ENCODE data around the gene EEFSEC.

Gene EEFSEC

GRCh38 chr3:128421966-128422365 lies 268.7 kb downstream of the EEFSEC start:
- DNase-seq (ENCODE audit: low read depth in 2 of 2, low spot score in 1 of 2) = no peak

- no peak for DNase-seq (ENCODE audit: low read depth in 2 of 2, low spot score in 1 of 2)
Observed at GRCh38 chr3:128422762-128423524, 269.7 kb downstream of the EEFSEC start.

GRCh38 chr3:128423525-128424147 lies 270.4 kb downstream of the EEFSEC start:
- no peak for DNase-seq (ENCODE audit: low read depth in 2 of 2, low spot score in 1 of 2)

GRCh38 chr3:128424508-128425069 lies 271.3 kb downstream of the EEFSEC start:
- no peak for DNase-seq (ENCODE audit: low read depth in 2 of 2, low spot score in 1 of 2)

GRCh38 chr3:128425142-128425845 lies 272.0 kb downstream of the EEFSEC start:
- no peak for DNase-seq (ENCODE audit: low read depth in 2 of 2, low spot score in 1 of 2)

GRCh38 chr3:128425846-128426127 lies 272.5 kb downstream of the EEFSEC start:
- DNase-seq (ENCODE audit: low read depth in 2 of 2, low spot score in 1 of 2) = no peak

GRCh38 chr3:128426128-128426921 lies 273.0 kb downstream of the EEFSEC start:
- peak in 1 of 2 donors; percentile 10 for DNase-seq (ENCODE audit: low read depth in 2 of 2, low spot score in 1 of 2)

- DNase-seq (ENCODE audit: low read depth in 2 of 2, low spot score in 1 of 2) = no peak
Observed at GRCh38 chr3:128427175-128427857, 274.0 kb downstream of the EEFSEC start.

GRCh38 chr3:128427872-128428822 lies 274.9 kb downstream of the EEFSEC start:
- no peak for DNase-seq (ENCODE audit: low read depth in 2 of 2, low spot score in 1 of 2)

- DNase-seq (ENCODE audit: low read depth in 2 of 2, low spot score in 1 of 2) = no peak
Observed at GRCh38 chr3:128429275-128429674, 276.0 kb downstream of the EEFSEC start.

- no peak for DNase-seq (ENCODE audit: low read depth in 2 of 2, low spot score in 1 of 2)
Observed at GRCh38 chr3:128429751-128430150, 276.5 kb downstream of the EEFSEC start.

- DNase-seq (ENCODE audit: low read depth in 2 of 2, low spot score in 1 of 2) = no peak
Observed at GRCh38 chr3:128430301-128430700, 277.0 kb downstream of the EEFSEC start.

GRCh38 chr3:128430731-128431130 lies 277.4 kb downstream of the EEFSEC start:
- DNase-seq (ENCODE audit: low read depth in 2 of 2, low spot score in 1 of 2) = no peak

GRCh38 chr3:128431803-128432300 lies 278.6 kb downstream of the EEFSEC start:
- DNase-seq (ENCODE audit: low read depth in 2 of 2, low spot score in 1 of 2) = no peak

- no peak for DNase-seq (ENCODE audit: low read depth in 2 of 2, low spot score in 1 of 2)
Observed at GRCh38 chr3:128432301-128432970, 279.2 kb downstream of the EEFSEC start.

- DNase-seq (ENCODE audit: low read depth in 2 of 2, low spot score in 1 of 2) = no peak
Observed at GRCh38 chr3:128432971-128433836, 279.9 kb downstream of the EEFSEC start.

GRCh38 chr3:128433837-128434165 lies 280.5 kb downstream of the EEFSEC start:
- DNase-seq (ENCODE audit: low read depth in 2 of 2, low spot score in 1 of 2) = no peak

- DNase-seq (ENCODE audit: low read depth in 2 of 2, low spot score in 1 of 2) = no peak
Observed at GRCh38 chr3:128434524-128434923, 281.2 kb downstream of the EEFSEC start.

Measured in stimulated activated CD8-positive, alpha-beta memory T cell treated with anti-CD3 and anti-CD28 coated beads, Interleukin-4, amount 100 ng/mL, for 1 hour (primary cell).